Astrocyte (in vitro differentiated cells and primary cell): ENCODE results near the gene CACNG3. TPM values are rescaled to one million over a fixed set of nuclear protein-coding genes. Genes with fewer than 3 reads are reported as not detected.

ENCODE experiments used
- DNase-seq: peaks from one replicate; pipeline ENCODE4 v3.0.0-alpha.2; 2010; ENCODE audit warnings: low read depth
- FAIRE-seq: peaks from 2 replicates; lab custom pipeline; 2011; peaks lifted over from hg19 to GRCh38; lab: Jason Lieb, UNC
- H2AFZ ChIP-seq: 2 replicates; pipeline ENCODE4 v1.6.0; 2012; ENCODE audit warnings: low read depth, low read length, inconsistent platforms
- H3K27ac ChIP-seq: 2 replicates; pipeline ENCODE4 v1.5.1; 2011; ENCODE audit warnings: low read depth, low read length, inconsistent platforms
- H3K27me3 ChIP-seq: 2 replicates; pipeline ENCODE4 v1.6.0; 2011; ENCODE audit warnings: low read length, inconsistent platforms; ENCODE audit not compliant: insufficient read depth
- H3K36me3 ChIP-seq: 2 replicates; pipeline ENCODE4 v1.5.1; 2011; ENCODE audit warnings: low read length, inconsistent platforms; ENCODE audit not compliant: insufficient read depth
- H3K4me1 ChIP-seq: 2 replicates; pipeline ENCODE4 v1.5.1; 2011; ENCODE audit warnings: low read length, inconsistent platforms; ENCODE audit not compliant: insufficient read depth
- H3K4me2 ChIP-seq: 2 replicates; pipeline ENCODE4 v1.6.0; 2012; ENCODE audit warnings: low read length, inconsistent platforms
- H3K4me3 ChIP-seq: 2 replicates; pipeline ENCODE4 v1.5.1; 2011; ENCODE audit warnings: low read depth, mild to moderate bottlenecking, low read length, inconsistent platforms; ENCODE audit not compliant: insufficient read depth
- H3K79me2 ChIP-seq: 2 replicates; pipeline ENCODE4 v1.6.0; 2012; ENCODE audit warnings: mild to moderate bottlenecking, low read length, inconsistent platforms; ENCODE audit not compliant: insufficient read depth
- H3K9ac ChIP-seq: 2 replicates; pipeline ENCODE4 v1.6.0; 2012; ENCODE audit warnings: mild to moderate bottlenecking, low read length, inconsistent platforms
- H3K9me3 ChIP-seq: 2 replicates; pipeline ENCODE4 v1.5.1; 2012; ENCODE audit warnings: low read depth, mild to moderate bottlenecking, low read length, inconsistent platforms; ENCODE audit not compliant: insufficient read depth
- H4K20me1 ChIP-seq: 2 replicates; pipeline ENCODE4 v1.6.0; 2012; ENCODE audit warnings: low read length, inconsistent platforms; ENCODE audit not compliant: insufficient read depth
- H3K27ac Mint-ChIP-seq: one replicate; pipeline ENCODE4 v1.8.0; 2021; ENCODE audit warnings: mild to moderate bottlenecking, mixed read lengths; ENCODE audit not compliant: unreplicated experiment
- H3K27me3 Mint-ChIP-seq: one replicate; pipeline ENCODE4 v1.8.0; 2021; ENCODE audit warnings: low read depth, mixed read lengths; ENCODE audit not compliant: unreplicated experiment
- H3K36me3 Mint-ChIP-seq: one replicate; pipeline ENCODE4 v1.8.0; 2021; ENCODE audit warnings: low read depth, mixed read lengths; ENCODE audit not compliant: unreplicated experiment
- H3K4me1 Mint-ChIP-seq: one replicate; pipeline ENCODE4 v1.8.0; 2021; ENCODE audit warnings: low read depth, mixed read lengths; ENCODE audit not compliant: unreplicated experiment
- H3K4me3 Mint-ChIP-seq: one replicate; pipeline ENCODE4 v1.8.0; 2021; ENCODE audit warnings: mild to moderate bottlenecking, moderate library complexity, mixed read lengths; ENCODE audit not compliant: unreplicated experiment
- H3K9me3 Mint-ChIP-seq: one replicate; pipeline ENCODE4 v1.8.0; 2021; ENCODE audit warnings: mild to moderate bottlenecking, mixed read lengths; ENCODE audit not compliant: unreplicated experiment
- EZH2 ChIP-seq: IDR thresholded peaks from 2 replicates; pipeline ENCODE4 v1.6.1; 2012; ENCODE audit warnings: mild to moderate bottlenecking, low read length, inconsistent platforms; ENCODE audit not compliant: insufficient read depth
- total RNA-seq: library from RNA; stranded (reverse); gene quantifications from 2 replicates; pipeline ENCODE4 v1.2.1, GENCODE V29; 2021
- TF ChIP-seq, protein P1 (sequence below): IDR thresholded peaks from 2 replicates; pipeline ENCODE4 v1.5.1; 2011; ENCODE audit warnings: low read depth, mild to moderate bottlenecking, inconsistent platforms, low read length, moderate library complexity; ENCODE audit not compliant: insufficient read depth

CACNG3 gene
- total RNA-seq, 1 donor from 2014 or later, result not detected

DNA sequence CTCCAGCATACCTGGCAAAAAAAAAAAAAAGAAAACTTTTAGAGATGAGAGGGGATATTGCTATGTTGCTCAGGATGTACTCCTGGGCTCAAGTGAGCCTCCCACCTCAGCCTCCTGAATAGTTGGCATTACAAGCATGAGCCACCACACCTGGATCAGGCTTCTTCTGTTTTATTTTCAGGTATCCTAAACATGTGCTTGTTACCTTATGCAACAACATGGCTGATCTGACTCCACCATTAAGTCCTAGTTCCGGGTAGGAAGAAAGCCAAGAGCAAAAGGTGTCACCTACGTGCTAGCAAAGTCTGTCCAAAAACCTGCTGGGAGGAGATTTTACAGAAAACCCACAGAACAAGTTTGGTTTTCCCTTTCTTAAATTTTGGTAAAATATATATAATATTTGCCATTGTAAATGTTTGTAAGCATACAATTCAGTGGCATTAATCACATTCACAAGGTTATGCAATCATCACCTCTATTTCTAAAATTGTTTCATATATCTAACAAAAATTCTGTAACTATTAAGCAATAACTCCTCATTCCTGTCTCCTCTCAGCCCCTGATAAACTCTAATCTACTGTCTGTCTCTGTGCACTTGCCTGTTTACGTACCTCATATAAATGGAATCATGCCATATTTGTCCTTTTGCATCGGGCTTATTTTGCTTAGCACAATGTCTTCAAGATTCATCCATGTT, 9.1 kb upstream of the CACNG3 start:
- peaks cover 42% of the 10 kb centered on the region for H3K27me3 Mint-ChIP-seq
- H4K20me1 ChIP-seq, result no peaks in the 10 kb centered on the region
- H3K36me3 ChIP-seq, result no peaks in the 10 kb centered on the region
- no peaks in the 10 kb centered on the region for H3K4me1 ChIP-seq
- no peak for TF ChIP-seq EZH2
- TF ChIP-seq, protein P1, sequence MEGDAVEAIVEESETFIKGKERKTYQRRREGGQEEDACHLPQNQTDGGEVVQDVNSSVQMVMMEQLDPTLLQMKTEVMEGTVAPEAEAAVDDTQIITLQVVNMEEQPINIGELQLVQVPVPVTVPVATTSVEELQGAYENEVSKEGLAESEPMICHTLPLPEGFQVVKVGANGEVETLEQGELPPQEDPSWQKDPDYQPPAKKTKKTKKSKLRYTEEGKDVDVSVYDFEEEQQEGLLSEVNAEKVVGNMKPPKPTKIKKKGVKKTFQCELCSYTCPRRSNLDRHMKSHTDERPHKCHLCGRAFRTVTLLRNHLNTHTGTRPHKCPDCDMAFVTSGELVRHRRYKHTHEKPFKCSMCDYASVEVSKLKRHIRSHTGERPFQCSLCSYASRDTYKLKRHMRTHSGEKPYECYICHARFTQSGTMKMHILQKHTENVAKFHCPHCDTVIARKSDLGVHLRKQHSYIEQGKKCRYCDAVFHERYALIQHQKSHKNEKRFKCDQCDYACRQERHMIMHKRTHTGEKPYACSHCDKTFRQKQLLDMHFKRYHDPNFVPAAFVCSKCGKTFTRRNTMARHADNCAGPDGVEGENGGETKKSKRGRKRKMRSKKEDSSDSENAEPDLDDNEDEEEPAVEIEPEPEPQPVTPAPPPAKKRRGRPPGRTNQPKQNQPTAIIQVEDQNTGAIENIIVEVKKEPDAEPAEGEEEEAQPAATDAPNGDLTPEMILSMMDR, result no peak
- H3K4me3 Mint-ChIP-seq, result no peak overlapping the region
- H3K9me3 Mint-ChIP-seq, result no peaks in the 10 kb centered on the region
- H3K4me1 Mint-ChIP-seq, result no peaks in the 10 kb centered on the region
- no peak overlapping the region for H2AFZ ChIP-seq
- no peak overlapping the region for H3K4me3 ChIP-seq
- no peaks in the 10 kb centered on the region for H3K36me3 Mint-ChIP-seq
- no peak overlapping the region for H3K9ac ChIP-seq
- no peak overlapping the region for H3K4me2 ChIP-seq
- no peak overlapping the region for H3K27ac Mint-ChIP-seq
- DNase-seq (no peak), FAIRE-seq (no peak)
- no peaks in the 10 kb centered on the region for H3K9me3 ChIP-seq
- H3K79me2 ChIP-seq, result no peaks in the 10 kb centered on the region
- H3K27ac ChIP-seq, result no peak overlapping the region
- no peaks in the 10 kb centered on the region for H3K27me3 ChIP-seq

DNA sequence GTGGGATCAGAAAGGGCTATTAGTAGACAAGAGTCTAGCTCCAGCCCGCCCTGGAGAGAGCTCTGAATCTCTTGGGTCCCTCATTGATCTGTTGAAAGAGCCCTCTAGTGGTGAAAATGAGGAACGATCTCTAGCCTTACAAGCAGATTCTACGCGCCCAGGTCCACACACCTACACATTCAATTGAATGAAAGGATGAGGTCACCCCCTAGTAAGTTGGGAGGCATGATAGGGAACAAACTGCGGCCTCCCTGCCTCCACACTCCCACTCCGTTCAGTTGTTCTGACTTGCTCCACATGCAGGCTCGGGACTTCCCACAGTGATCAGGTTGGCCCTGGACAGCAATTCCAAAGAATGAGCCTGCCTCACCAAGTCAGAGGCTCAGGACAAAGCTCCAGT, 2.9 kb upstream of the CACNG3 start:
- Histone ChIP-seq H2AFZ (no peak overlapping the region), H4K20me1 (no peaks in the 10 kb centered on the region), H3K4me3 (no peak overlapping the region), H3K4me1 (no peaks in the 10 kb centered on the region), H3K27ac (no peak overlapping the region), H3K27me3 (no peaks in the 10 kb centered on the region), H3K4me2 (no peak overlapping the region), H3K9ac (no peak overlapping the region), H3K36me3 (no peaks in the 10 kb centered on the region), H3K9me3 (no peaks in the 10 kb centered on the region), H3K79me2 (no peaks in the 10 kb centered on the region)
- no peak for TF ChIP-seq EZH2
- TF ChIP-seq, protein P1, result peak; percentile 48
- Mint-ChIP-seq H3K36me3 (no peaks in the 10 kb centered on the region), H3K27me3 (peaks cover 63% of the 10 kb centered on the region), H3K4me3 (no peak overlapping the region), H3K27ac (no peak overlapping the region), H3K9me3 (no peaks in the 10 kb centered on the region), H3K4me1 (peaks cover 3% of the 10 kb centered on the region)
- DNase-seq, result no peak
- no peak for FAIRE-seq

DNA sequence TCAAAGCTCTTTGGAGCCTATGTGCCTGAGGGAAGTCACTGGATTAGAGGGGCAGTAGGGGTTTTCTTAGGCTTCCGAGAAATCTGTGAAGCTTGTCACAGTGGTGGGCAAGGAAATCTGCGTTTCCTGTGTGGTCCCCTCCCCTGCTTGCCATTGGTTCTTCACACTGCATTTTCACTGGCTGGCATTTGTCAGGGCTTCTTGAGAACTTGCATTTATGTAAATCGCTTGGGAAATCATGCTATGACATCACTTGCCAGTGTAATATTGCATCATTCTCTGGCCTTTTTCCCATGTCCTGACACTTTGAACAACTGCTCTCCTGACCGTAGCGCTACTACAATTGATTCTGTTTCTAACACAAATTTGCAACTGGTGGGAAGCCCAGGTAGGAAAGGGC, 1.8 kb downstream of the CACNG3 start:
- no peak overlapping the region for H3K27ac Mint-ChIP-seq
- H3K4me1 Mint-ChIP-seq, result peaks cover 3% of the 10 kb centered on the region

More for the DNA sequence above, 1.8 kb downstream of the CACNG3 start:
- H3K4me3 ChIP-seq, result no peak overlapping the region
- no peaks in the 10 kb centered on the region for H3K79me2 ChIP-seq
- no peaks in the 10 kb centered on the region for H3K4me1 ChIP-seq
- Mint-ChIP-seq H3K27me3 (peaks cover 65% of the 10 kb centered on the region), H3K9me3 (no peaks in the 10 kb centered on the region), H3K4me3 (no peak overlapping the region), H3K36me3 (no peaks in the 10 kb centered on the region)
- no peaks in the 10 kb centered on the region for H3K36me3 ChIP-seq
- no peaks in the 10 kb centered on the region for H3K27me3 ChIP-seq
- no peaks in the 10 kb centered on the region for H3K9me3 ChIP-seq
- H4K20me1 ChIP-seq, result no peaks in the 10 kb centered on the region
- DNase-seq (no peak), FAIRE-seq (no peak)
- no peak overlapping the region for H2AFZ ChIP-seq
- H3K4me2 ChIP-seq, result no peak overlapping the region
- no peak overlapping the region for H3K27ac ChIP-seq
- no peak for TF ChIP-seq EZH2
- TF ChIP-seq, protein P1, result no peak
- no peak overlapping the region for H3K9ac ChIP-seq
